HG03521 (cell line): ENCODE data around the gene FANCE.

ENCODE experiments used
- ATAC-seq: cut with Tn5 transposase; IDR thresholded peaks from one replicate; pipeline ENCODE4 v1.9.1; 2021; ENCODE audit warnings: mild to moderate bottlenecking, moderate library complexity; ENCODE audit not compliant: unreplicated experiment

The FANCE gene

DNA sequence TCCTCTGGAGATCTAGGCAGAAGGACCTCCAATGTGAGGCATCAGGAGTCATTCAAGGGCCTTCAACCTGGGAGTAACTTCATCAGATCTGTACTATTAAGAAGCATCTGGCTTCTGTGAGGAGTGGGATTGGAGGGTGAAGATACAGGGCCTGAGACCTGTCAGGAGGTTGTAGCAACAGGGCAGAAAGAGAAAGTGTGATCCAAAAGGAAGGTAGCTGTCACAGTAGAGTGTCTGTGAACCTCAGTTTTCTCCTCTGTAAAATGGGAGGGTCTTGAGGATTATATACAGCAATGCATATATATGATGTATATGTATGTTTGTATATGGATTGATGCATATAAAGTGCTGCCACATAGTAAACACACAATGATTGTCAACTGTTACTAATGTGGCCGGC, 13.5 kb downstream of the FANCE start:
- no peak for ATAC-seq

- peak; percentile 75 for ATAC-seq
Measured at GRCh38 chr6:35468181-35468979, 16.2 kb downstream of the FANCE start, which contains the start of gene RPL10A. Gene RPL10A (plus strand): TSS chr6:35468401. CDS start chr6:35468435, 34 bp downstream.

DNA sequence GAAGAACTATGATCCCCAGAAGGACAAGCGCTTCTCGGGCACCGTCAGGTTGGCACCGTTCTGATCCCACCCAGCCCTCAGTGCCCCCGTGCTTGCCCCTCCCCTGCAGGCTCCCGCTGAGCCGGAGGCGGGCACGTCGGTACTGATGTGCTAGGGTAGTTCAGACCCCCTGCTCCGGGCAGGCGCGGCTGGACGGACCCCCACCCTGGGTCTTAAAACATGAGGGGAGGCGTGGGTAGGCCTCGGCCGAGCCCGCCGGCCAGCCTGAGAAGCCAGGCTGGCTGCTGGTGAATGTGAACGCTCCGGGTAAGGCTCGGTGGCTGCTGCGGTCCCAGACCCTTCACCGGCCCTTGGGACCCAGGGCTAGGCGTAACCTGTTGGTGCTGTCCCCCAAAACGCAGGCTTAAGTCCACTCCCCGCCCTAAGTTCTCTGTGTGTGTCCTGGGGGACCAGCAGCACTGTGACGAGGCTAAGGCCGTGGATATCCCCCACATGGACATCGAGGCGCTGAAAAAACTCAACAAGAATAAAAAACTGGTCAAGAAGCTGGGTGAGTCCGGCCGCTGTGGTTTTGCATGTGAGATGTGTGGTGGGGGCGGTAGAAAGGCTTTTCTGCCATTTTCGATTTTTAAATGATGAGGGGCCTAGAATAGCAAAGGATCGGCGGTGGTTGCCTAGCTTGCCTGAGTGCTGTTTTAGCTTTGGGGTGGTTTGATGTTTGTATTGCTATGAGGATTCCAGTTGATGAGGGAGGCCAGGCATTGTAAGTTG, 17.0 kb downstream of the FANCE start:
- ATAC-seq = no peak

DNA sequence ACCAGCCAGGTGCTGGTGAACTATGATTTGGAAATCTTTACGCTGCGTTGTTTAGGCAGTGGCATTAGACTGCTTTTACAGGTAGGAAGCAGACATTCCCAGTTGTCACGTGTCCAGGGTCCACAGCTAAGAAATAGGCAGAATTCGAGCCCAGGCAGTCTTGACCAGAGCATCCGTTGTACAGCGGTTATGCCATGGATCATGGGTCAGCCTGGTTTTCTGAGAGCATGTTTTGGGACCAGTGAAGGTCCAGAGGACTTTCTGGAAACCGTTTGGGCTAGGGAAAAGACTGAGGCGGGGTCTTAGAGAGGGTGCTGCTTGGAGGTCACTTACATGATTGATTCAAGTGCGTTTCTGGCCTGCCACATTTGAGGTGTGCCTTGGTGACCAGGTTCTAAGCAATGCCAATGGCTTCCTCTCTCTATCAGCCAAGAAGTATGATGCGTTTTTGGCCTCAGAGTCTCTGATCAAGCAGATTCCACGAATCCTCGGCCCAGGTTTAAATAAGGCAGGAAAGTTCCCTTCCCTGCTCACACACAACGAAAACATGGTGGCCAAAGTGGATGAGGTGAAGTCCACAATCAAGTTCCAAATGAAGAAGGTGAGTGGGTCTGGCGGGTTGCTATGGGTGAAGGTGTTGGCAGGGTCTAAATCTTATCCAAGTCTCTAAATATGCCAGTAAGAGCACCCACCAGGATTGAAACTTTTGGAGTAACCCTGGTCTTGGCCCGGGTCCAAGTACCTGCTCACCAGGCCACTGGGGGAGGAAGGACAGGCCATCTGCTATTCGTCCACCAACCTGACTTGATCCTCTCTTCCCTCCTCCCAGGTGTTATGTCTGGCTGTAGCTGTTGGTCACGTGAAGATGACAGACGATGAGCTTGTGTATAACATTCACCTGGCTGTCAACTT, 17.9 kb downstream of the FANCE start:
- ATAC-seq = no peak

- no peak for ATAC-seq
Measured at GRCh38 chr6:35470663-35471120, 18.6 kb downstream of the FANCE start.

DNA sequence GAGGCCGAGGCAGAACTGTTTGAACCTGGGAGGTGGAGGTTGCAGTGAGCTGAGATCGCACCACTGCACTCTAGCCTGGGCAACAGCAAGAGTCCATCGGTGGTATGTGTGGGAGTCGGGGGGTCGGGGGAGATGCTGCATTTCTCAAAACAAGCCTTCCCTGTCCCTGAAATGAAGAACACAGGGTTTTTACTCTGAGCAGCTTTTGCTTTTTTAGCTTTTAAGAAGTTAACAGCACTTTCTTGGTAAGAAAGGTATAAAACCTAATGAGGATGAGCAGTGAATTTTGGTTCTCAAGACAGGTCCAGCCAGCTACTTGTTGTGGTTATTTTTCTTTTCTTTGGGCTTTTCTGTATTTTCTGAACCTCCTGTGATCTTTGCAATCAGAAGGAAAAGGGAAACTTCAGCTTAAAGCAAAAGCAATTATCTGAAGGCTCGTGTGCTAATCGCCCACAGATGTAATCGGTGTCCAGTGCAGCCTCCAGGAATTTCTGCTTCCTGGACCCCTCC, 19.8 kb downstream of the FANCE start:
- no peak for ATAC-seq

GRCh38 chr6:35473075-35473849, 21.1 kb downstream of the FANCE start:
- ATAC-seq = no peak

GRCh38 chr6:35473850-35474130, 21.7 kb downstream of the FANCE start:
- no peak for ATAC-seq

DNA sequence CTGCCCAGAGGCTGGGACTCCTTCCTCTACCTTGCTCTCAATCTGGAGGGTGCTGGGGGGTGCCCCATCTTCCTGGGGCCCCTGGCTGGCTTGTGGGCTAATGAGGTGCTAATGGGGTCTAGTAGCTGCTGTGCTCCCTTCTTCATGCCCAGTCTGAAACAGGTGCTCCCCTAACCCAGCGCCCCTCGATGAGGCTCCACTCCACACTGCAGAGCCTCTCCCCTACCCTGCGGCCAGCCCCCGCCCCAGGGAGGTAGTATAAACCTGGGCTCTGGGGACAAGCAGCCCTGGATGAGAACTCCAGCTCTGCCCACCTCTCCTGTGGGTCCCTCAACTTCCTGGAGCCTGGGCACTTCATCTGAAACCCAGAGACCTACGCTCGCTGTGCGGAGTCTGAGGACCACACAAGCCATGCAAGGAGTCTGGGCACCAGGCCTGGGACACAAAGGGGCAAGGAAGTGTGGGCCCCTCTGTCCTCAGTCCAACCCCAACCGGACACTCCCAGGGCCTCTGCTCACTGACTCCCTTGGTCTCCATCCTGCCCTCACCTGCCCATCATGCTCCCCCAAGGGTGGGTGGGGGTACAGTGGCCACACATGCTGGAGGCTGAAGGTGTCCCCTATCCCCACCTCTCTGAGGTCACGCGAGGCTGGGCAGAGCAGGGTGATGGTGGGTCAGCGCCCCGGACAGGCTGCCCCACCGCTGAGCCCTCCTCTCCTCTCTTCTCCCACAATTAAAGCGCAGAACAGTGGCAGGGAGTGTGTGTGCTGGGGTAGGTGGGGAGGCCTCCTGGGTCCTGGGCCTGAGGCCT, 22.2 kb downstream of the FANCE start:
- no peak for ATAC-seq

DNA sequence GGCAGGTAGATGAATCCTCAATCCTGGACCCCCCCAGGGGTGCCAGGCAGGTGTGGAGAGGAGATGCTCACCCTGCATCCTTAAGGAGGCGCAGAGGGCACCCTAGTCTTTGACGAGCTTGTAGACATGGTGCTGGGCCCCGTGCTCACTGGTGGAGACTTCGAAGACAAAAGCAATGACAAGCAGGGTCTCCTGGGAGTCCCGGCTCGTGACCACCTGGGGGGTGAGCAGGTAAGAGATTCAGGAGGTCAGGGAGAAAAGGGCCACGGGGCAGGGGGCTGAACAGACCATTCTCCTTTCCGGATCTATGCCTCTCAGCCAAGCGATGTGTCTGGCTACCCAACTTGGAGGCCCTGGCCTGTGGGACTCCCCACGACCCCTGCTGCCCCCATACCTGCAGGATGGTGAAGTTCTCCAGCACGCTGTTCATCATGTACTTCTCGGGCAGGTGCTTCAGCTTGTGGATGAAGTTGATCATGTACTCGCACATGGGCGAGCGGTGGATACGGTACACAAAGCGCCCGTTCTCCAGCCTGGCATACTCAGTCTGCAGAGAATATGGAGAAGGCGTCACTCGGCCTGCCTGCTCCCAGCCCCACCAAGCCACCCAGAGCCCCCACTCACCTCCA, 22.9 kb downstream of the FANCE start:
- no peak for ATAC-seq

GRCh38 chr6:35475573-35475972, 23.4 kb downstream of the FANCE start:
- no peak for ATAC-seq

- no peak for ATAC-seq
Measured at GRCh38 chr6:35476004-35476403, 23.9 kb downstream of the FANCE start.

DNA sequence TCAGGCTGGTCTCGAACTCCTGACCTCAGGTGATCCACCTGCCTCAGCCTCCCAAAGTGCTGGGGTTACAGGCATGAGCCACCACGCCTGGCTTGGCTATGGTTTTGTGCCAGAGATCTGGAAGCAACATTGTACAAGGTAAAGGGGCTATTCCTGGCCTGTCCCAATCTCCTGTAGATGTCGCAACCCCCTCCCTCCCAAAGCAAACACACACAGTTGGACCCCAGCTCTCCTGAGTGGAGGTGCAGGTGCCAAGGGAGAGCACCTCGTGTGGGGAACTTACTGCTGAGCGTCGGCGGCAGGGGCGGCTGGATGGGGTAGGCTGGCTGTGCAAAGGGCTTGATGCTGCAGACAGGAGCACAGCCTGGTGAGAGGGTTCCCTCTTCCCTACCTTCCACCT, 24.9 kb downstream of the FANCE start:
- ATAC-seq = no peak

DNA sequence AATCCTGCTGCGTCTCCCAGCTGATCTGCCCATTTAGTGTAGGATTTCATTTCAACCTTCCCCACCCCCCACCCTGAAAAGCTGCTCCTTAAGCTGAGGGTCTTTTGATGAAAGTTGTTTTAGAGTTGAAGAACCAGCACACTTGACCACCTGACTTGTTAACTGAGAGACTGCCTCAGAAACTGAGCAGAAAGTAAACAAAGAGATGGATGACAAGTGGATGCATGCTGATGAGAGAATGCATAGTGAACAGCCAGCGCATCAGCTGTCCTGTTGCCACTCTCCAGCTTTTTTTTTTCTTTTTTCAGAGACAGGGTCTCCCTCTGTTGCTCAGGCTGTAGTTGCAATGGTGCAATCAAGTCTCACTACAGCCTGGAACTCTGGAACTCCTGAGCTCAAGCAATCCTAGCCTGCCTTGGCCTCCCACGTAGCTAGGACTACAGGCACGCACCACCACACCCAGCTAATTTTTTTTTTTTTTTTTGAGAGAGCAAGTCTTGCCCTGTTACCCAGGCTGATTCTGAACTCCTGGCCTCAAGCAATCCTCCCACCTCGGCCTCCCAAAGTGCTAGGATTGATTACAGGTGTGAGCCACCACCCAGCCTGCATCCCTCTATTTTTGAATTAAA, 25.5 kb downstream of the FANCE start:
- no peak for ATAC-seq

GRCh38 chr6:35478259-35478658, 26.1 kb downstream of the FANCE start:
- ATAC-seq = no peak

- no peak for ATAC-seq
Measured at GRCh38 chr6:35480176-35480575, 28.0 kb downstream of the FANCE start.

DNA sequence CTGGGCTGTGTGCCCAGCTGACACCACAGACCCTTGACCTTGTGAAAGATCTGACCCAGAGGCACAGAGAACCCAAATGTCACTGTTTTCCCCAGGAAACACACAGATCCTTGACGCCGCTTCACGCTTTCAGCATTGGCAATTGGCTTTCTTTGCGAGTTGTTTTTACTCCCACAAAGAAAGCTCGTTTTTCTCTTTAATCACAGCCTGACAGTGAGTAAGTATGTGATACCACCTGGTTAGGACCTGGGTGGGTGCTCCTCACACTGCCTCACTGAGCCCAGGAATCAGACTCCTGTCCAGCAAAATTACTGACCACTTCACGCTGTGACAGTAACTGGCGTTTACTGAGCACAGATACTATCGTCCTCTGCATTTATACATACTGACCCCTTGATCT, 29.1 kb downstream of the FANCE start:
- no peak for ATAC-seq

DNA sequence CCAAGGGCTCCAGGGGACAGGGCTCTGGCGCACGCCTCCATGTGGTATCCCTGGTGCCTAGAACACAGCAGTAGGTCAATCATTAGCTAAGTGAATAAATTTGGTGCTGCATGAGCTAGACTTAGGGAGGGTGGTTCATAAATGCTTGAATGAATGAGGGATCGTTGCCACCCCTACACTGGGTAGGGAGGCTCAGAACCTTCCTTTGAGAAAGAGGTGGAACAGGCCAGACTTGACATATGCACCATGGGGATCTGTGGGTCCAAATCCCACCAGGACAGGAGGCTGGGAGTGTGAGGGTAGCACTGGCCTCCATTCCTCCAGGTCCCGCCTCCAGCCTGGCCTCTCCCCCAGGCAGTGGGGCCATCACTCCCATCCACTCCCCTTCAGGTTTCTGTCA, 30.9 kb downstream of the FANCE start:
- ATAC-seq = no peak

GRCh38 chr6:35483490-35483889, 31.4 kb downstream of the FANCE start:
- ATAC-seq = no peak
